Small intestine (tissue), 7 donors: Measurements from ENCODE around the gene SLC41A2. TPM values are rescaled to one million over a fixed set of nuclear protein-coding genes. Genes with fewer than 3 reads are reported as not detected.
A peak's percentile ranks its signal among the peaks of the same experiment; 100 is the strongest.
"Not testable (repeated sequence)": the region's sequence is repeated elsewhere in the genome, so short reads cannot be mapped to it uniquely, and the experiment has no call there.

ENCODE experiments used
- DNase-seq, 2 donors: peaks; one replicate each; pipeline versions ENCODE4 v3.0.0 to v3.0.0-alpha.2; 2013
- FAIRE-seq: peaks from 2 replicates; lab custom pipeline; 2012; peaks lifted over from hg19 to GRCh38; lab: Jason Lieb, UNC
- H3K27ac ChIP-seq, 3 donors: one replicate each; pipeline ENCODE4 v1.5.1; 2013; ENCODE audit warnings: low read length in 2 of 3, mild to moderate bottlenecking in 2 of 3, control low read depth in 1 of 3, inconsistent platforms in 1 of 3, low read depth in 1 of 3, moderate library complexity in 1 of 3
- H3K27me3 ChIP-seq, 3 donors: one replicate each; pipeline ENCODE4 v1.6.1; 2013; ENCODE audit warnings: low read length in 3 of 3, inconsistent platforms in 1 of 3; ENCODE audit not compliant: control insufficient read depth in 3 of 3, insufficient read depth in 3 of 3
- H3K36me3 ChIP-seq, 3 donors: one replicate each; pipeline ENCODE4 v1.6.1; 2013; ENCODE audit warnings: low read length in 3 of 3, inconsistent platforms in 1 of 3, low read depth in 1 of 3, mild to moderate bottlenecking in 1 of 3, moderate library complexity in 1 of 3; ENCODE audit not compliant: control insufficient read depth in 3 of 3, insufficient read depth in 2 of 3
- H3K4me1 ChIP-seq, 3 donors: one replicate each; pipeline ENCODE4 v1.6.1; 2013; ENCODE audit warnings: low read length in 2 of 3, inconsistent platforms in 1 of 3, low read depth in 1 of 3, mild to moderate bottlenecking in 1 of 3, moderate library complexity in 1 of 3; ENCODE audit not compliant: control insufficient read depth in 3 of 3, insufficient read depth in 2 of 3
- H3K4me3 ChIP-seq, 3 donors: one replicate each; pipeline ENCODE4 v1.5.1; 2013; ENCODE audit warnings: low read length in 3 of 3, control low read depth in 1 of 3, inconsistent platforms in 1 of 3, low read depth in 1 of 3, mild to moderate bottlenecking in 1 of 3, moderate library complexity in 1 of 3
- H3K9me3 ChIP-seq, 2 donors: one replicate each; pipeline ENCODE4 v1.6.1; 2013; ENCODE audit warnings: low read depth in 1 of 2, low read length in 1 of 2; ENCODE audit not compliant: control insufficient read depth in 2 of 2, insufficient read depth in 1 of 2
- whole genome bisulfite sequencing, 3 donors: extraction: QIAGEN DNeasy Blood & Tissue Kit; methylation state at CpG; one replicate each; pipeline ENCODE4 v1.1.7; 2013; 5-methylcytosine and 5-hydroxymethylcytosine counted together
- polyA plus RNA-seq, 4 donors: library from polyadenylated mRNA; stranded (reverse) in 3 of 4; unstranded in 1 of 4; fragments of 200-250 nt in 3 of 4; fragments of 120-200 nt in 1 of 4; gene quantifications; one replicate each; pipeline versions ENCODE4 v1.2.1 to v1.2.3, GENCODE V29; 2013
- donor health status: healthy with polysubstance abuse.
- donor health status: control.
- donor health status: control.
- donor health status: Bipolar disorder and iron deficiency.
- donor health status: healthy.

SLC41A2 gene
- polyA plus RNA-seq, 4 donors = 2.1 to 27.5 (median 16.0) TPM

GRCh38 chr12:104958805-104959334, 780 bp upstream of the SLC41A2 start:
- H3K27ac ChIP-seq = peak overlapping the region in 2 of 3 donors; percentile 88 to 90
- no peaks in the 10 kb centered on the region for H3K36me3 ChIP-seq
- DNase-seq = no peak
- H3K4me1 ChIP-seq = peaks cover 5 to 12% (median 6%) of the 10 kb centered on the region in 3 donors
- H3K27me3 ChIP-seq = peaks cover 0 to 54% (median 0%) of the 10 kb centered on the region in 3 donors
- no peaks in the 10 kb centered on the region for H3K9me3 ChIP-seq
- peak overlapping the region in 2 of 3 donors; percentile 53 to 85 for H3K4me3 ChIP-seq
- no peak for FAIRE-seq
- 9 to 44% (median 26%) methylated on average over 14 of the region's 14 CpGs for WGBS, 3 donors

GRCh38 chr12:104957719-104958000, 430 bp downstream of the SLC41A2 start:
- no peak for FAIRE-seq
- H3K4me1 ChIP-seq = peaks cover 6 to 12% (median 11%) of the 10 kb centered on the region in 3 donors
- DNase-seq = peak in 1 of 2 donors; percentile 45
- H3K27ac ChIP-seq = peak overlapping the region in 2 of 3 donors; percentile 88 to 93
- peak overlapping the region; percentile 52 to 85 (median 56) for H3K4me3 ChIP-seq
- H3K27me3 ChIP-seq = peaks cover 0 to 47% (median 0%) of the 10 kb centered on the region in 3 donors
- WGBS, 3 donors = 1 to 2% (median 1%) methylated on average over 8 to 31 of the region's 31 CpGs
- H3K36me3 ChIP-seq = no peaks in the 10 kb centered on the region
- no peaks in the 10 kb centered on the region for H3K9me3 ChIP-seq

DNA sequence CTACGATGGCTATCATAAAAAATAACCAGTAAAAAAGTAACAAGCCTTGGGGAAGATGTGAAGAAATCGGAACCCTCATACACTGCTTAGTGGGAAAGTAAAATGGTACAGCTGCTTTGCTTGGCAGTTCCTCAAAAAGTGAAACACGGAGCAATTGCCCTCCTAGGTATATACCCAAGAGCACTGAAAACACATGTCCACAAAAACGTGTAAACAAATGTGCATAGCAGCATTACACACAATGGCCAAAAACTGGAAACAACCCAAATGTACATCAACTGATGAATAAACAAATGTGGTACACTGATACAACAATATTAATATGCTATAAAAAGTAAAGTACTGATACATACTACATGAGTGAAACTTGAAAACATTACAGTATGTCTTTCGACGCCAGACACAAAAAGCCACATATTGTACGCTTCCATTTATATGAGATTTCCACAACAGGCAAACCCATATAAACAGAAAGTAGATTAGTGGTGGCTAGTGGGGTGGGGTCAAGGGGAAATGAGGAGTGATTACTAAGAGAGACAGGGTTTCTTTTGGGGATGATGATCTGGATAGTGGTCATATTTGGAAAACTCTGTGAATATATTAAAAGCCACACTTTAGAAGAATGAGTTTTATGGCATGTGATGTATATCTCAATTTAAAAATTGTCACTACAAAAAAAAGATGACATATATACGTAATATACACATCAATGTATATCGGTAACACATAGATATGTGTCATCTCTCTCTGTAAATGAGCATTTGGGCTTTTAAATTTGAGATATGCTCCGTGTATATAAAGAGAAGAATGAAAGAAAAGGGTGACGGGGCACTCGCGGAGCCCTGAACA, 996 bp downstream of the SLC41A2 start:
- Histone ChIP-seq H3K27me3 (peaks cover 0 to 48% (median 0%) of the 10 kb centered on the region in 3 donors), H3K4me1 (peaks cover 6 to 12% (median 12%) of the 10 kb centered on the region in 3 donors), H3K9me3 (no peaks in the 10 kb centered on the region), H3K36me3 (no peaks in the 10 kb centered on the region), H3K4me3 (peak overlapping the region; percentile 26 to 85 (median 52)), H3K27ac (peak overlapping the region in 2 of 3 donors; percentile 88 to 93)
- 14 to 24% (median 19%) methylated on average over 13 of the region's 13 CpGs for WGBS, 3 donors
- no peak for FAIRE-seq
- DNase-seq = no peak

- peaks cover 6 to 13% (median 12%) of the 10 kb centered on the region in 3 donors for H3K4me1 ChIP-seq
- no peak overlapping the region for H3K27ac ChIP-seq
- H3K27me3 ChIP-seq = peaks cover 0 to 44% (median 0%) of the 10 kb centered on the region in 3 donors
- DNase-seq (no peak), FAIRE-seq (no peak)
- H3K9me3 ChIP-seq = no peaks in the 10 kb centered on the region
- H3K36me3 ChIP-seq = no peaks in the 10 kb centered on the region
- H3K4me3 ChIP-seq = peak overlapping the region in 1 of 3 donors; percentile 85
- 92 to 100% (median 95%) methylated on average over 2 of the region's 2 CpGs for WGBS, 3 donors
Measured at GRCh38 chr12:104955703-104956102, 2.4 kb downstream of the SLC41A2 start.

- DNase-seq (peak; percentile 80 to 97), FAIRE-seq (peak; percentile 88)
- Histone ChIP-seq H3K27ac (peak overlapping the region in 2 of 3 donors; percentile 31 to 78), H3K27me3 (peaks cover 0 to 37% (median 0%) of the 10 kb centered on the region in 3 donors), H3K36me3 (no peaks in the 10 kb centered on the region), H3K9me3 (no peaks in the 10 kb centered on the region), H3K4me1 (peaks cover 0 to 7% (median 2%) of the 10 kb centered on the region in 3 donors), H3K4me3 (no peak overlapping the region)
- WGBS, 3 donors = 14 to 51% (median 30%) methylated on average over 2 of the region's 2 CpGs
Measured at GRCh38 chr12:104953323-104953722, 4.8 kb downstream of the SLC41A2 start.

- Histone ChIP-seq H3K4me1 (peaks cover 0 to 7% (median 2%) of the 10 kb centered on the region in 3 donors), H3K4me3 (peak overlapping the region in 1 of 3 donors; percentile 15), H3K27ac (peak overlapping the region in 2 of 3 donors; percentile 71 to 81), H3K36me3 (no peaks in the 10 kb centered on the region), H3K9me3 (no peaks in the 10 kb centered on the region), H3K27me3 (peaks cover 0 to 36% (median 0%) of the 10 kb centered on the region in 3 donors)
- FAIRE-seq (peak; percentile 87), DNase-seq (peak in 1 of 2 donors; percentile 88)
- 13 to 64% (median 31%) methylated on average over 3 of the region's 3 CpGs for whole genome bisulfite sequencing, 3 donors
Measured at GRCh38 chr12:104952816-104953215, 5.3 kb downstream of the SLC41A2 start.

DNA sequence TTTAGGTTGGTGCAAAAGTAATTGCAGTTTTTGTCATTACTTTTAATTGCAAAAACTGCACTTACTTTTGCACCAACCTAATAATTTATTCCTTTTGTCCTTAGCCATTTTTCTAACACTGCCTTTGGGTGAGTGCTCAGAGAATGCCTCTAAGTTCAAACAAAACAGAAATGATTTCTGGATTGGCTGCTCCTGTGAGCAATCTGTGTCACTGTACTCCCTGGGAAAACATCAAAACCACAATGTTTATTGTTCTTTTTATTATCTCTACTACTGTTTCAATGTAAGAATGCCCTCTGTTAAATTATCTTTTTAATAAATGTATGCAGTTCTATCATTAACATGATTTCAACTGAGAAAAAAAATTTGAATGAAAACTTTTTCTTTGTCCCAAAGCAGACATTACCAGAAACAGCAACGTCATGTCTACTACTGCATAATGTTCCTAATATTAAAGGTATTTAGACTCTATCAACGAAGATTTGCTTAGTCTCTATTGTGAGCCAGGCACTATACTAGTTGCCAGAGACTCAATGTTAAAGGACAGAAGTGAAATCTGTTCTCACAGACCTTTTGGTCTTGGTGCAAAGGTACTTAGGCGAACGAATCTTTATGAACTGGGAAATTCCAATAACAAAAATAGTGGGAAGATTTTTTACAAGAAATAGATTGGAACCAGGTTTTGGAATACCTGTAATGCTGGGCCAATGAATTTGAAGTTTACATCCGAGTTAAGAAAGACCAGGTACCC, 6.2 kb downstream of the SLC41A2 start:
- peak; percentile 26 for FAIRE-seq
- H3K27ac ChIP-seq = peak overlapping the region in 2 of 3 donors; percentile 65 to 71
- peaks cover 0 to 29% (median 0%) of the 10 kb centered on the region in 3 donors for H3K27me3 ChIP-seq
- peak in 1 of 2 donors; percentile 59 for DNase-seq
- H3K36me3 ChIP-seq = no peaks in the 10 kb centered on the region
- peak overlapping the region in 1 of 3 donors; percentile 15 for H3K4me3 ChIP-seq
- 23 to 65% (median 39%) methylated on average over 5 of the region's 5 CpGs for WGBS, 3 donors
- H3K4me1 ChIP-seq = peaks cover 0 to 7% (median 2%) of the 10 kb centered on the region in 3 donors
- no peaks in the 10 kb centered on the region for H3K9me3 ChIP-seq

DNA sequence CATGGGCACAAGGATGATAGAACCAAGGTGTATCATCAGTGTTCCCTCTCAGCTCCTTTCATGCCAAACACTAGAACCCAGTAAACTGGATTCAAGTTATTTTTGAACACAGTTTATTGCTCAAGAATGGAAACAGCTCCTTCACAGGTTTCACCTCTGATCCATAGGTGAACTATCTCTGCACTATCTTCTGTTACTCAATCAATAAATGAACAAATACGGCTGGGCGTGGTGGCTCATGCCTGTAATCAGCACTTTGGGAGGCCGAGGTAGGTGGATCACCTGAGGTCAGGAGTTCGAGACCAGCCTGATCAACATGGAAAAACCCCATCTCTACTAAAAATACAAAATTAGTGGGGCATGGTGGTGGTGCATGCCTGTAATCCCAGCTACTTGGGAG, 9.4 kb downstream of the SLC41A2 start:
- FAIRE-seq, H3K9me3 ChIP-seq, H3K4me3 ChIP-seq, H3K4me1 ChIP-seq, H3K36me3 ChIP-seq: not testable (repeated sequence)
- Histone ChIP-seq H3K27ac (peak overlapping the region in 1 of 3 donors; percentile 14), H3K27me3 (peaks cover 0 to 17% (median 0%) of the 10 kb centered on the region in 3 donors)
- 22 to 72% (median 62%) methylated on average over 4 of the region's 4 CpGs for WGBS, 3 donors
- DNase-seq = peak in 1 of 2 donors; percentile 77
